Ovary (tissue), 3 donors: ENCODE measurements around the gene CNGA4.

Source experiments
- CTCF ChIP-seq, 3 donors: fragments of 450-650 bp in 2 of 3; fragments of 200-600 bp in 1 of 3; IDR thresholded peaks; one replicate each; pipeline versions ENCODE4 v1.5.1 to v1.8.0; 2016 to 2022; ENCODE audit warnings: antibody characterized with exemption in 3 of 3, mild to moderate bottlenecking in 1 of 3
- POLR2A ChIP-seq: fragments of 450-650 bp; IDR thresholded peaks from one replicate; pipeline ENCODE4 v1.6.1; 2017; ENCODE audit warnings: antibody characterized with exemption, mild to moderate bottlenecking, moderate library complexity
- donor health status: DM: no; HTN: no; CAD: no.

- TF ChIP-seq CTCF (IDR thresholded peaks at IDR 0.05): no peak
- TF ChIP-seq POLR2A: no peak
Measured at GRCh38 chr11:6284250-6284649, 45.4 kb downstream of the CNGA4 start.
